GM18861 (cell line): ENCODE measurements around the gene NAA60.
"Not testable (repeated sequence)": the region's sequence is repeated elsewhere in the genome, so short reads cannot be mapped to it uniquely, and the experiment has no call there.

Experiments used
- ATAC-seq: cut with Tn5 transposase; IDR thresholded peaks from one replicate; pipeline ENCODE4 v1.9.1; 2021; ENCODE audit not compliant: unreplicated experiment

The NAA60 gene

DNA sequence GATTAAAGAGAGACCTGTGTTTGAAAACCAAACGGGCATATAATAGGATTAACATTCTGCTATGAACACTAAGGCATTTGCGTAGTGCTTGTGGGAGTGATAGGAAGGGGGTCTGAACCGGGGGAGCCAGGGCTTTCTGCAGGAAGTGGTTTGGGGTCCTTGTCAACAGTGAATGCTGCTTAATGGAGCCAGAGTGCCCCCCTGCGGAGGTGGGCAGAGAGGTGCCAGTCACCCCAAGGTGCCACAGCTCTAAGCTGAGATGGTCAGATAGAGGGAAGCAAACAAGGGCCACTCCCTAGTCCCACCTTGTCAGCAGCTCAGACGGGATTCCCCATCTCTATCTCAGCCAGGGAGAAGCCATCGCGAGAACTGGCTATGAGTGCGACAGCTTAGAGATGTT, 17.7 kb downstream of the NAA60 start:
- ATAC-seq: no peak

DNA sequence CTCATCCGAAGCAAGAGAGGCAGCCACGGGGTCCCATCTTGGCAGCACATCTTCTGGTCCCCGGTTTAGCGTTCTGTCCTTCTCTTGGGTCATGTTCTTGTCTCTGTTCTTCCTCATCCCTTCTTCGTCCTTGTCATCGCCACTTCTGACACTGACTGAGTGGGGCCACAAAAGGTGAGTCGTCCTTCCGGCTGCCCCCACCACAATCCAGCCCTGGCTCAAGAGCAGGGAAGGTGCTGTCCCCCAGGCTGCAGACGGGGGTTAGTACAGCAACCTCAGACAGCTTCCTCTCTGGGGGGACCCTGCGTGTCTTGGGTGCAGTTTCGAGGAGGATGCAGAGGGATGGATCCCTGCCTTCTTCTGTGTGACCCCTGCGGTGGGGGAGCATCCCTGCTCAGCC, 21.8 kb downstream of the NAA60 start:
- ATAC-seq: no peak

DNA sequence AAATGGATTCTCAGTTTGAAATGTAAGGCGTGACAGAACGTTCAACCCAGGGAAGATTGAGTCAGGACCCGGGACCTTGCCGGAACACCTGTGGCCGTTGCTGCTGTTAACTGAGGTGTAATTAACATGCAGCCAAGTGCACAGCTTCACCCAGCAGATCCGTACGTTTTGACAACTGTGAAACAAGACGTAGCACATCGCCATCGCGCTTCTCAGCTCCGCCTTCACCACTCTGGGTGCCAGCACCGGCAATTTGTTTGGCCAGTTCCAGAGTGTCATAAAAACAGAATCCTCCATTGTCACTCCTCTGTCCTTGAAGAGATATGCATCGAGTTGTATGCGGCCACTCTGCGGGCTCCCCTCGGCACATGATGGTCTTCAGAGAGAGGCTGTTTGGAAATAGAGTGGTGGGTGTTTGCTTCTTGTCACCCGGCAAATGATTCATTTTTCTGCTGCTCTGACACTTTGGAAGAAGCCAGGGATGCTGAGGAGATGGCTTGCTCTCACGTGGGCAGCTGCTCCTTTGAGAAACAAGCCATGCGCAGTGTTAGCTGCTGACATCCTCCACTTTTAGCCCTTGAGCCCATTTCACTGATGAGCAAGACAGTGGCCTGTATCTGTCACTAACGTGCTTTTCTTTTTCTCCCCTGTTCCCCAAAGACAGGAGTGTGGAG, 22.6 kb downstream of the NAA60 start:
- ATAC-seq: no peak

DNA sequence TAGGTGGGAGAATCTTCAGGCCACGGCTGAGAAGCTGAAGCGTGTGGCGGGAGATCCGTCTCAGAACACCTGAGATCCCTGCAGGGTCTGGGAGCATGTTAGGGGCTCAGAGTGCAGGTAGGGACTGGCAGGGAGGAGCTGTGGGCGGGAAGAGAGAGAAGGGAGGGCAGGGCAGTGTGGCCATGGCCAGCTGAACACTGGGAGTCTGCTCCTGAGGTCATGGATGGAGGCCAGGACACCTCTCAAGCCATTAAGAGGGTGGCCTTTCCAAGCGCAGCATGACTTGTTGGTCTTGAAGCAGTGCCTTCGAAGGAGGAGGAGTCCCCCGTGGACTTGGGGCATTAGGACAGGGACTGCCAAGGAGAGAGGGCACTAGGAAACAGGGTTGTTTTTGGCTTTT, 23.7 kb downstream of the NAA60 start:
- no peak for ATAC-seq

DNA sequence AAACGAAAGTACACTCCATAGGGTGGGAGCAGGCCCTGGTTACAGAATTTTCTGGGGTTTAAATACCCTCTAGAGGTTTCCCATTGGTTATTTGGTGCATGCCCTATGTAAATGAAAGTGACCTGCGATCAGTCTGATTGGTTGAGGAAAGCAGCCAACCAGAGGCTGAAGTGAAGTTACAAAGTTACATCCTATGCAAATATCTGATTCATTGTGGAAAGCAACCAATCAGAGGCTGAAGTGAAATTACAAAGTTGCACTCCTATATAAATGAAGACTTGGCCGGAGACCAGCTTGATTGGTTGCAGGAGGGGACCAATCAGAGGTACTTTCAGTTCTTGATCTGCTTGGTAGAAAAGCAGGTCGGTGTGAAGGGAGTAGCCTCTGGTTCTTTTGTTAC, 24.4 kb downstream of the NAA60 start:
- no peak for ATAC-seq

DNA sequence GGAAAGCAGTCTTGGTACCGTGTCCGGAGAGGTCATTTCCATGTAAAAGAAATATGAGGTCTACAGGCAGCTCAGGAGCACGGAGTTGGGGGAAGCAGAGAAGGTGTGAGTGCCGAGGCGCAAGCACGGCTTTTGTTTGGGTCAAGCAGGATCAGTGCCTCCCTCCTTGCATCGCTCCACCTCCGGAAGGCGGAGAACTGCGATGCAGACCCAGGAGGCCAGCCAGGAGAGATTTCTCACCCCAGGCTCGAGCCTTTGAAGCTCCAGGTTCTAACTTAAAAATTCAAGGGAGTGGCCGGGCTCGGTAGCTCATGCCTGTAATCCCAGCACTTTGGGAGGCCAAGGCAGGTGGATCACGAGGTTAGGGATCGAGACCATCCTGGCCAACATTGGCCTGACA, 25.0 kb downstream of the NAA60 start:
- ATAC-seq: no peak

DNA sequence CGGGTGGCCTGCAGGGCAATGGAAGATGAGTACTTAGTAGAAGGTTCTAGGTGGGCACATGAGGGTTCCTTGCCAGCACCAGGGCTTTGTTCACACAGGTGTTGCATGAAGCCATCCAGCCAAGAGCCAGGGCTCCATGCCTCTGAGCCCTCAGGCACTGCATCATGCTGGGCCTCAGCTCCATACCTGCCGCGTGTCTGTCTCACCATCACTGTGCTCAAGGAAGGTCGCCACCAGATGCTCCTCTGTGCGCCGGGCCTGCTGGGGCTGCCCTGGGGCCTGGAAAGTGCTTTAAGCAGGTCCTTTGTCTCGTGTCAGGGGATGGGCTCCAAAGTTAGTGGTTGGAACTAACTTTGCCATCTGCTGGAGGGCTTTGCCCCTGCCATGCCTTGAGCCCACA, 26.3 kb downstream of the NAA60 start:
- no peak for ATAC-seq

DNA sequence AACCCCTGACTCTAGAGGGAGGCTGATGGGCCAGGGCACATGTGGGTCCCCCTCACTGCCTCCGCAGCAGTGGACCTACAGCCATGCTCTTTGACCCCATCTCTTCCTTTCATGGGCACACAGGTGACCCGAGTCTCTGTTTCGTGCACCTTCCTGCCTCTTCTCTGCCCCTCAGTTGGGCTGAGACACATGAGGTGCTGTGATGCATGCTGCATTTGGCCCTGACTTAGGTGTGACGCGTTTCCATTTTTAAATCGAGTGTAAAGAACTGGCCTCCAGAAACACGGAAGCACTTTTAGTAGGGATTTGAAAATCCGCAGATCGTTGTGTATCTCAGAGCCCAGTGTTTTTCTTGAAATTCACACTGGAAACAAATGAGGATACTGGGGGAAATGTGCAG, 27.2 kb downstream of the NAA60 start:
- ATAC-seq: no peak

DNA sequence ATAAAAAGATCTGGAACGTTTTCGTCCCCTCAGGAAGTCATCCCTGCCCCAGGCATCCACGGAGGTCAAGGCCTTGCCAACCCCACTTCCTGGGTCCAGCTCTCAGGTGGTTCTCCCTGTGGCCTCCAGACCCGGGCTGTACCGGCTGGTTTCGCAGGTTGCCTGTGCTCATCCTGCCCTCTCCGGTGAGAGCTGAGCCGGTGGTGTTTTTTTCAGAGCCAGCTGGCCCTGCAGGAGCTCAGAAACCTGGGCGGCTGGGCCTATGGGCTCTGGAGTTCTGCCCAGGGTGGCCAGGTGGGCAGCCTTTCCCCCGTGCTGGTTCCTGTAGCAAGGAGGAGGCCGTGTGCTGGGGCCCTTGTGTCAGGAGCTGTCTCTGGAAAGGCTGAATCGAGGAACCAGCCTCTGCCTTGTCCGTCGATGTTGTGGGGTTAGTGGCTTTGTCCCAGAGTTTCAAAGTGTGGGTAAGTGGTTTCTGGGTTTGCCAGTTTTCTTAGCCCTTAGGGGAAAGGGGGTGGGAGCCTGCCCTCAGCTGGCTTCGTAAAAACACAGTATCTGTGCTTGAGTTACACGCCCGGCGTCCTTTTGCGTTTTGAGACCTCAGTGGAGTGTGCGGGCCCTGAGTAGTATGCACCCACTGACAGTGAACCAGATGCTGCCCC, 28.2 kb downstream of the NAA60 start:
- no peak for ATAC-seq

DNA sequence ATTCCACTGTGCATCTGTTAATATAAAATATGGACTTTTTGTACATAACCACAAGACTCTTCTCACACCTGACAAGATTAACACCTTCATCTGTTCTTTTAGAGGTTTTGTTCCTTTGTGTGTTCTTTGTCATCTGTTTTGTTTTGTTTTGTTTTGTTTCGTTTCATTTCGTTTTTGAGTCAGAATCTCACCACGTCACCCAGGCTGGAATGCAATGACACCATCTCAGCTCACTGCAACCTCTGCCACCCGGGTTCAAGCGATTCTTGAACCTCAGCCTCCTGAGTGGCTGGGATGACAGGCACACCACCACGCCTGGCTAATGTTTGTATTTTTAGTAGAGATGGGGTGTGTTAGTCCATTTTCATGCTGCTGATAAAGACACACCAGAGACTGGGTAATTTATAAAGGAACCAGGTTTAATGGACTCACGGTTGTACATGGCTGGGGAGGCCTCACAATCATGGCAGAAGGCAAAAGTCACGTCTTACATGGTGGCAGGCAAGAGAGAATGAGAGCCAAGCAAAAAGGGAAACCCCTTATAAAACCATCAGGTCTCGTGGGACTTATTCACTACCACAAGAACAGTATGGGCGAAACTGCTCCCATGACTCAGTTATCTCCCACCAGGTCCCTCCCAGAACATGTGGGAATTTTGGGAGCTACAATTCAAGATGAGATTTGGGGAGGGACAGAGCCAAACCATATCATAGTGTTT, 29.6 kb downstream of the NAA60 start:
- ATAC-seq: no peak

DNA sequence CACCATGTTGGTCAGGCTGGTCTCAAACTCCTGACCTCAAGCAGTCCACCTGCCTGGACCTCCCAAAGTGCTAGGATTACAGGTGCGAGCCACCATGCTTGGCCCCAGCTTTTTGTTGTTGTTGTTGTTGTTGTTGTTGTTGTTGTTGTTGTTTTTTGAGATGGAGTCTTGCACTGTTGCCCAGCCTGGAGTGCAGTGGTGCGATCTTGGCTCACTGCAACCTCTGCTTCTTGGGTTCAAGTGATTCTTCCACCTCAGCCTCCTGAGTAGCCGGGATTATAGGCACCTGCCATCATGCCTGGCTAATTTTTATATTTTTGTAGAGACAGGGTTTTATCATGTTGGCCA, 30.1 kb downstream of the NAA60 start:
- not testable (repeated sequence) for ATAC-seq

DNA sequence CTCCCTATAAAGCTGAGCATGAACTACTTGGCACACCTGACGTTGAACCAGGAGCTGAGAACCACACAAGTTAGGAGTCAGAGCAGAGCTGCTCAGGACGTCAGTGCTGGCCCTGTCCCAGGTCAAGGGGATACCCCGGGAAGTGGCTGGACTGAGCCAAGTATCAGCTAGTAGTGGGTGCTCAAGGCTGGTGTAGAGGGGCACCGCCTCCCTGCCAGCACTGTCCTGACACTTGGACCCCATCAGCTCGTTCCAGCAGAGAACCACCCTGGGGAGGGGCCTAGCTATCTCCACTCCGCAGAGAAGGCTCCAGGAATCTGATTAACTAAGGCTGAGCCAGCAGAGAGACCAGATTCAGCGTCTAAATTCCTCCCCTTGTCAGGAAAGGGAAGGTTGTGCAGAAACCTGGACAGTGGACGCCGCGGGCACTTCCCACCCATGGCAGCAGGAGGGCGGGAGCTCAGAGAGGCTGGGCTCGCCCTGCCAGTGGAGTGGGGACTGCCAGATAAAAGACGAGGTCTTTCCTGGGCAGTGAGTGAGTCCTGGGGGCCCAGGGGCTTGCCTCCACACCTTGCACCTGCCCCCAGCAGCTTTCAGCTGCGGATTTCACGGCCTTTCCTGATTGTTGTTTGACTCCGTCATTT, 30.8 kb downstream of the NAA60 start:
- ATAC-seq: no peak

DNA sequence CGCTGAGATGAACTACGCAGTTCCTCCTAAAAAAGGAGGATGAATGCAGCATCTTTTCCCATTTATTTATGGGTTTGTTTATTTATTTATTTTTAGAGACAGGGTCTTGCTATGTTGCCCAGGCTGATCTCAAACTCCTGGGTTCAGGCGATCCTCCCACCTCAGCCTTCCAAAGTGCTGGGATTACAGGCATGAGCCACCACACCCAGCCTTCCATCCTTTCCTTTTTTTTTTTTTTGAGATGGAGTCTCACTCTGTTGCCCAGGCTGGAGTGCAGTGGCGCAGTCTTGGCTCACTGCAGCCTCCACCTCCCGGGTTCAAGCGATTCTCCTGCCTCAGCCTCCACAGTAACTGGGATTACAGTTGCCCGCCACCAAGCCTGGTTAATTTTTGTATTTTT, 31.4 kb downstream of the NAA60 start:
- not testable (repeated sequence) for ATAC-seq

DNA sequence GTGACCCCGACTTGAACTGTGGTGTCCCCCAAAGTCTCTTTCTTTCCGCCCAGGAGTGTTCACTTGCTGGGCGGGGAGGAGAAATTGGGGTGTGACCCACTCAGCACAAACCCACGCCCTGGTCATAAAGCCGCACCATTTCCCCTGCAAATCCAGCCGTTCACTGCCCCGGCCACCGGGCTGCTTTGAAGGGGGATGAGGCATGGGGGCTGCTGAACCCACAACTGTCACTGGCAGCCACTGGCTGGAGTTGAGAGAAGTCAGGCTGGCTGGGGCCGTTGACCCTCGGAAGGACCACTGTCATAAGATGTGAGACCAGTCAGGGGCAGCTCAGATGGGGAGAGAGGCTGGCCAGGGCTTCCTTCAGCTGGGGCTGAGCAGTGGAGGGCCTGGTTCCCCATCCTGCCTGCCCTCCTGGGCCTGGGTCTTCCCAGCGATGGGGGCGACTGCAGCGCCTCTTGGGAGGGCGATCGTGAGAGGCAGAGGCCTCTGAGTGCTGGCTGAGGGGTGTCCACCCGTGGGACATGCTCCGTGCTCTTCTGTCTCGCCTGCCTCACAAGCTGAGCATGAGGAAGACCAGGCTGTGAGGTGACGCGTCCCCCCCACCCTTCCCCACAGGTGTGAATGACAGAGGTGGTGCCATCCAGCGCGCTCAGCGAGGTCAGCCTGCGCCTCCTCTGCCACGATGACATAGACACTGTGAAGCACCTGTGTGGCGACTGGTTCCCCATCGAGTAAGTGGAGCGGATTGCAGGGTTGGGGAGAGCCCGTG, 32.3 kb downstream of the NAA60 start:
- ATAC-seq: no peak

DNA sequence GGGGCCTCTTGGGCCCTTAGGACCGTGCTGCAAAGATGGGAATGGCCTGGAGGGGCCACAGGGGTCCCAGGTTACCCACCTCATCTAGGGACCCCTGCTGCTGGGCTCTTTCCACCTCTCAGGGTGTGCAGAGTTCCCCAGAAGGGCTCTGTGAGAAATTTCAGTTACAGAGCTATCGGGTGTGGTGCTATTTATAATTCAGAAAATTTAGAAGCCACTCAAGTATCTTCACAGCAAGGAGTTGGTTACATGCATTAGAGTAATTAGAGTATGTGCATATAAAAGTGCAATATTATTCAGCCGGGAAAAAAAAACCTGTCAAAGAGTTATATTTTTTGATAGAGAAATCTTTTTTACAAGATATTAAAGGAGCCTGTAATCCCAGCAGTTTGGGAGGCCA, 32.9 kb downstream of the NAA60 start:
- ATAC-seq: no peak

DNA sequence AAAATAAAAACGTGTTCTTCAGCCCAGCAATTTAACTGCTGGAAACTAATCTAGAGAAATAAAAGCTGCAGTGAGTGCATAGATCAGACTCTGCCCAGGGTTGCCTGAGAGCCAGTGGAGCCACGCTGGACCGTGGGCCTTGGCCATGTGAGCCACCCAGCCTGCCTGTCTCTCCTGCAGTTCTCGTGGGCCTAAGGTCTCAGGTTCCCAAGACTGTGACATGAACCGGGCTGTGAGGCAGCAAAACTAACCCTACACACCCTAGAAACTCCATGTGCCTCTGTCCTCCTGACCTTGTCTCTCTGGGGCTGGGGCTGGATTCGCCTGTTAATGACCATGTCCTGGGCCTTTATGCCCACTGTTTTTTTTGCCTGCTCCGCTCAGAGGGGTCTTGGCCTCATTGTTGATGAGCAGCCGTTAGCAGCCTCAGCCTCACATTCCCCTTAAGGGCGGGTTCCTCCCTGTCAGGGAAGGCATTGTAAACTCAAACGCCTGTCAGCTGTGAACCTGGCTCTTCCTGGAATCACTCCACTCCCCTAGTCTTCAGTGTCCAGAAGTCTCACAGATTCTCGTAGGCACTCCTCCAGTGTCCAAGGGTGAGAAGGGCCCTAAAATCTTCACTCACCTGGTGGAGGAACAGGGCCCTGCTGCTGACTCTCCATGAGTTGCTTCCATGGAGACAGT, 34.9 kb downstream of the NAA60 start:
- ATAC-seq: no peak

DNA sequence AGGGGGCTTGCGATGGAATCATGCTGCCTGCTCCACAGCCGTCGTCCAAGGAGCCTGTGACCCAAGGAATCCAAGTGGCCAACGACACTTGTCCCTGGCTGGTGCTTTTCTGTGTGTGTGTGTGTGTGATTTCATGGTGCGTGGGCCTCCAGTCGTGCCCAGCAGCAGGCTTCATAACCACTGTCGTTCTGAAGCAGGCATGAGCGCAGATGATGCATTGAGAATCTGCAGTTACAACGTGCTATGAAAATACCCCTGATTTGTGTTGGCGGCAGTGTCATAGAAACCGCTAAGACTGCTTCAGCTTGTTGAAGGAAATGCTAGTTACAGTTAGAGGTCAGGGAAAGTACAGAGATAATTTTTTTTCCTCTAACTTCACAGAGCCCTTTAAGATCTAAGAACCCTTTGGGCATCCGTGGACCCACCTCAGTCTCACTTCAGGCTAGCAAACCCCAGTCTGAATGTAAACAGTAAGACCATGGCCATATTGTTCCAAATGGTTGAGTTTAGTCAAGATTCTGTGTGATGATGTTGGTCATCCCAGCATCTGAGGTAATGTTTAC, 36.3 kb downstream of the NAA60 start:
- no peak for ATAC-seq

DNA sequence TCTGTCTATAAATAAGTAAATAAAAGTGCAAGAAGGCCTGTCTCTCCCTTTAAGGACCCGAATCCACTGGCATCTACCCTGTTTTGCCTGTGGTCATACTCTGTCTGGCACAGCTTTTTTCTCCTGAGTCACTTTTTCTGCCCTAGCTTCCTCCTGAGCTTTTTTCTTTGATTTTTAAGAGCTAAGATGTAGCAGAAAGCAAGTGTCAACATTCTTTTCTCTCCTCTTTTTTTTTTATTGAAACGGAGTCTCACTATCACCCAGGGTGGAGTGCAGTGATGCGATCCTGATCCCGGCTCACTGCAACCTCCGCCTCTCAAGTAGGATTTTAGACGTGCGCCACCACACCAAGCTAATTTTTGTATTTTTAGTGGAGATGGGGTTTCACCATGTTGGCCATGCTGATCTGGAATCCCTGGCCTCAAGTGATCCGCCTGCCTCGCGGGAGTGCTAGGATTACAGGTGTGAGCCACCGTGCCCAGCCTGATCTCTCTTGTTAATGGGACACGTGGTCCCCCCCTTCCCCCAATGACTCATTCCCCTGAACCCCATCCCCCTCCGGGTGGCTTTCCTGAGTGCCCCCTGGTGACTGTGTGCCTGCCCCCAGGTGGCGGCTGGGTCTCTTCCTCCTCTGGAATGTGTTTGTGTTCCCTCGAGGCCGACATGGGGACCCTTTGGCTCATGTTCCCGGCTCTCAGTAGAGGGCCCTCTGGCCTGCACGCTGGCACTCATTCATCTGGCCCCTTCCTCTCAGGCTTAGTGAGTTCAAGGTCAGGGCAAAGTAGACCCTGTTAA, 37.6 kb downstream of the NAA60 start:
- ATAC-seq: no peak
